Activated T-helper 1 cell treated with anti-CD3 and anti-CD28 coated beads, Interleukin-12 subunit alpha, Interleukin-12 subunit beta, Interleukin-2, Interleukin-4 antibody, amounts not matched to agents 30 ng/mL and 10 ng/mL and 1 ng/mL, durations not matched to agents 14 hours and 24 hours and 36 hours (primary cell): Measurements from ENCODE around the gene SUCLG2. TPM values are rescaled to one million over a fixed set of nuclear protein-coding genes. Genes with fewer than 3 reads are reported as not detected.

Experiments
- DNase-seq: peaks from one replicate; pipeline ENCODE4 v3.0.0; 2021; ENCODE audit warnings: low spot score
- H3K27ac Mint-ChIP-seq: one replicate; pipeline ENCODE4 v1.8.0; 2021; ENCODE audit warnings: mild to moderate bottlenecking, mixed read lengths
- H3K27me3 Mint-ChIP-seq: one replicate; pipeline ENCODE4 v1.8.0; 2022; ENCODE audit warnings: mild to moderate bottlenecking, moderate library complexity, mixed read lengths; ENCODE audit not compliant: insufficient read depth
- H3K36me3 Mint-ChIP-seq: one replicate; pipeline ENCODE4 v1.8.0; 2021; ENCODE audit warnings: low read depth, mixed read lengths
- H3K4me1 Mint-ChIP-seq: one replicate; pipeline ENCODE4 v1.8.0; 2021; ENCODE audit warnings: low read depth, mixed read lengths
- H3K4me3 Mint-ChIP-seq: one replicate; pipeline ENCODE4 v1.8.0; 2021; ENCODE audit warnings: mild to moderate bottlenecking, moderate library complexity, mixed read lengths
- H3K9me3 Mint-ChIP-seq: one replicate; pipeline ENCODE4 v1.8.0; 2021; ENCODE audit warnings: mixed read lengths
- intact Hi-C: fragments of 100-400 bp; cut with micrococcal nuclease; formaldehyde crosslinking; loops from one replicate; pipeline ENCODE4 v1.15.1; 2024
- total RNA-seq: library from RNA; stranded (reverse); gene quantifications from 2 replicates; pipeline ENCODE4 v1.2.3, GENCODE V29; 2022

The SUCLG2 gene
- total RNA-seq, 1 donor from 2014 or later: 30.3 TPM

GRCh38 chr3:67470207-67470606 lies 184.2 kb downstream of the SUCLG2 start:
- DNase-seq: no peak
- H3K4me1 Mint-ChIP-seq: no peaks in the 10 kb centered on the region
- H3K4me3 Mint-ChIP-seq: no peak overlapping the region
- no peaks in the 10 kb centered on the region for H3K9me3 Mint-ChIP-seq
- no peaks in the 10 kb centered on the region for H3K27me3 Mint-ChIP-seq
- H3K27ac Mint-ChIP-seq: no peak overlapping the region
- peaks cover 14% of the 10 kb centered on the region for H3K36me3 Mint-ChIP-seq
- intact Hi-C loops: no loop called here

DNA sequence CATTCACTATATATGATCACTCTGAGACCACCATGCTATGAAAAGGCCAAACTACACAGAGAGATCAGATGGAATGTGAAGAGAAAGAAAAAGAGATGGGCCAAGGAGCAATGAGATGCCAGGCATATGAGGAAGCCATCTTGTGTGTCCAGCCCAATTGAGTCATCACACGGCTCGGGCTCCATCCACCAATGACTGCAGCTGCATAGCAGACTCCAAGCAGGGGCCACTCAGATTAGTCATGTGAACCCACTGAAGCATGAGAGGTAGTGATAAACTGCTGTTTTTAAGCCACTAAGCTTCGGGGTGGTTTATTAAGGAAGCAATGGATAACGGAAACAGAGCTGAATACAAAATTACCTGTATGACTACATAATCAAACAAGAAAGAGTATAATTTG lies 185.9 kb downstream of the SUCLG2 start:
- H3K27me3 Mint-ChIP-seq: no peaks in the 10 kb centered on the region
- H3K27ac Mint-ChIP-seq: no peak overlapping the region
- intact Hi-C loops: no loop called here
- no peak overlapping the region for H3K4me3 Mint-ChIP-seq
- no peaks in the 10 kb centered on the region for H3K9me3 Mint-ChIP-seq
- H3K4me1 Mint-ChIP-seq: no peaks in the 10 kb centered on the region
- H3K36me3 Mint-ChIP-seq: peaks cover 13% of the 10 kb centered on the region
- DNase-seq: no peak

DNA sequence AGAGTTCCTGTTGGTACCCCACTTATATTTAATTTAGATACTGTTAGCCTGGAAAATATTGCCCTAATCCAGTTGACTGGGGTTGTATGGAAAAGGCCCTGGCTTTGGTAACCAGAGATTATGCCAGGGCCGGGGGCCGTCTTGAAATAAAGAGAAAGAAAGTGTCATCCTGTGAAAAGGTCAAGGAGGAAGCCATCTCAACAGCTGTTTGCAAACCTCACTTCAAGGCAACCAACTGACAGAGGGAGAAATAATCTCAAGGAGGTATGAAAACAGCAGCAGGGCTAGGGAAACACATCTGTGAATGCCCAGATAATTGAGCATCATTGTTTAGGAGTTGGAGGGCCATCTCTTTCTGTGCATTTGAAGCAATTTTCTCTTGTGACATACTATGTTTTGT lies 190.8 kb downstream of the SUCLG2 start:
- no peak for DNase-seq
- no peak overlapping the region for H3K27ac Mint-ChIP-seq
- no peaks in the 10 kb centered on the region for H3K9me3 Mint-ChIP-seq
- H3K27me3 Mint-ChIP-seq: no peaks in the 10 kb centered on the region
- peaks cover 11% of the 10 kb centered on the region for H3K4me1 Mint-ChIP-seq
- peaks cover 5% of the 10 kb centered on the region for H3K36me3 Mint-ChIP-seq
- H3K4me3 Mint-ChIP-seq: no peak overlapping the region
- intact Hi-C loops: no loop called here

GRCh38 chr3:67462187-67462586 lies 192.2 kb downstream of the SUCLG2 start:
- no peaks in the 10 kb centered on the region for H3K9me3 Mint-ChIP-seq
- H3K36me3 Mint-ChIP-seq: peaks cover 5% of the 10 kb centered on the region
- H3K4me3 Mint-ChIP-seq: no peak overlapping the region
- DNase-seq: no peak
- H3K27me3 Mint-ChIP-seq: no peaks in the 10 kb centered on the region
- intact Hi-C loops: no loop called here
- H3K27ac Mint-ChIP-seq: no peak overlapping the region
- peaks cover 11% of the 10 kb centered on the region for H3K4me1 Mint-ChIP-seq

GRCh38 chr3:67461667-67462142 lies 192.7 kb downstream of the SUCLG2 start:
- Mint-ChIP-seq H3K9me3 (no peaks in the 10 kb centered on the region), H3K27ac (no peak overlapping the region), H3K4me1 (peaks cover 11% of the 10 kb centered on the region), H3K36me3 (peaks cover 3% of the 10 kb centered on the region), H3K4me3 (no peak overlapping the region), H3K27me3 (no peaks in the 10 kb centered on the region)
- intact Hi-C loops: no loop called here
- no peak for DNase-seq

- Mint-ChIP-seq H3K36me3 (peaks cover 3% of the 10 kb centered on the region), H3K27ac (no peak overlapping the region), H3K4me3 (no peak overlapping the region), H3K4me1 (peaks cover 11% of the 10 kb centered on the region), H3K9me3 (no peaks in the 10 kb centered on the region), H3K27me3 (no peaks in the 10 kb centered on the region)
- DNase-seq: no peak
- intact Hi-C loops: no loop called here
Measured at GRCh38 chr3:67460841-67461510, 193.4 kb downstream of the SUCLG2 start.

- Mint-ChIP-seq H3K4me1 (peaks cover 11% of the 10 kb centered on the region), H3K27ac (no peak overlapping the region), H3K4me3 (no peak overlapping the region), H3K36me3 (peaks cover 7% of the 10 kb centered on the region), H3K27me3 (no peaks in the 10 kb centered on the region), H3K9me3 (no peaks in the 10 kb centered on the region)
- DNase-seq: no peak
- intact Hi-C loops: no loop called here
Measured at GRCh38 chr3:67459796-67460195, 194.6 kb downstream of the SUCLG2 start.

- intact Hi-C loops: no loop called here
- Mint-ChIP-seq H3K9me3 (no peaks in the 10 kb centered on the region), H3K36me3 (peaks cover 5% of the 10 kb centered on the region), H3K4me1 (peaks cover 11% of the 10 kb centered on the region), H3K27ac (no peak overlapping the region), H3K27me3 (no peaks in the 10 kb centered on the region), H3K4me3 (no peak overlapping the region)
- DNase-seq: no peak
Measured at GRCh38 chr3:67458896-67459530, 195.4 kb downstream of the SUCLG2 start.

DNA sequence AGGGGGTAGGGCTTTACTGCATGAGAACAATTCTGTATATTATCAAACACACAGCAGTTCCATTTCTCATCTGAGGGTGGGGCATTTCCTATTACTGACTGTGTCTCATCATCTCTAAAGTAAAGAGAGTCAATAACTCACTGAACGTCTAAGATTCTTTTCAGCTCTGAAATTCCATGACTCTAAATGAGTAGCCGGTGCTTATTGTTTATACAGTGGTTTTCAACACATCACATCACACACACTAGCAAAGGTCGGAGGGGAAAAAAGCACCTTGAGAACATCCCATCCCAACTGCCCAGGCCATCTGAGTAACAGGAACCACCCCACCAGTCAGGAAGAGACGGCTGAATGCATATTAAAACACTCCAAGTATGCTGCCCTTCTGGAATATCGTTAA lies 196.0 kb downstream of the SUCLG2 start:
- intact Hi-C loops: no loop called here
- Mint-ChIP-seq H3K4me3 (no peak overlapping the region), H3K9me3 (no peaks in the 10 kb centered on the region), H3K27me3 (no peaks in the 10 kb centered on the region), H3K4me1 (peaks cover 11% of the 10 kb centered on the region), H3K27ac (no peak overlapping the region), H3K36me3 (peaks cover 5% of the 10 kb centered on the region)
- no peak for DNase-seq

- Mint-ChIP-seq H3K27me3 (no peaks in the 10 kb centered on the region), H3K4me1 (no peaks in the 10 kb centered on the region), H3K27ac (no peak overlapping the region), H3K36me3 (peaks cover 5% of the 10 kb centered on the region), H3K9me3 (no peaks in the 10 kb centered on the region), H3K4me3 (no peak overlapping the region)
- intact Hi-C loops: no loop called here
- no peak for DNase-seq
Measured at GRCh38 chr3:67453628-67454027, 200.8 kb downstream of the SUCLG2 start.

DNA sequence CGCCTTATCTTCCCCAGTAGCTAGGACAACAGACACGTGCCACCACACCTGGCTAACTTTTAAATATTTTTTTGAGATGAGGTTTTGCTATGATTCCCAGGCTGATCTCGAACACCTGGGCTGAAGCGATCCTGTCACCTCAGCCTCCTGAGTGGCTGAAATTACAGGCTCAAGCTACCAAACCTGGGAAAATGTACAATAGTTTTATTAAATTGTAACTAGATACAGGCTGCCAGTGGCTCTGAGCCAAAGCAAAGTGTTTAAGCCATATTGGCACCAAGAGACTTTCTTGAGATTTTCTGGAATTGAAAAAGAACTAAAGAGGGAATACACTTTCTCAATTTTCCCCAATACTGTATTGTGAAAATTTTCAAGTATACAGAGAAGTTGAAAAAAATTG lies 204.3 kb downstream of the SUCLG2 start:
- intact Hi-C loops: no loop called here
- Mint-ChIP-seq H3K36me3 (peaks cover 2% of the 10 kb centered on the region), H3K4me1 (no peaks in the 10 kb centered on the region), H3K27ac (no peak overlapping the region), H3K9me3 (no peaks in the 10 kb centered on the region), H3K4me3 (no peak overlapping the region), H3K27me3 (no peaks in the 10 kb centered on the region)
- no peak for DNase-seq

DNA sequence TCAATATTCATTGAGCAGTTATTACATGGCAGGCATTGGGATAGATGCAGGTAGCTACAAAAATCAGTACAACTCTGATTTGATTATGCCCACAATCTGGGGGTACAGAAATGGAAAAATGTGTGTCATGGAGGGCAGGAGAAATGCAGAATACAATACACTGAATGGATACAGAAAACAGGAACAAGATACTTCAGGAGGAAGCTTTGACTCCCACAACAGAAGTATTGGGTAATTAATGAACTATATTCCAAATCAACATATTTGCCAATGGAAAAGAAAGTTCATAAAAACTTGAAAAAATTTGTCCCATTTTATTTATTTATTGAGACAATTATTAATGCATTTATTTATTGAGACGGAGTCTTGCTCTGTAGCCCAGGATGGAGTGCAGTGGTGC lies 207.0 kb downstream of the SUCLG2 start:
- Mint-ChIP-seq H3K27me3 (no peaks in the 10 kb centered on the region), H3K27ac (no peak overlapping the region), H3K36me3 (no peaks in the 10 kb centered on the region), H3K9me3 (peaks cover 4% of the 10 kb centered on the region), H3K4me1 (no peaks in the 10 kb centered on the region), H3K4me3 (no peak overlapping the region)
- DNase-seq: no peak
- intact Hi-C loops: no loop called here

DNA sequence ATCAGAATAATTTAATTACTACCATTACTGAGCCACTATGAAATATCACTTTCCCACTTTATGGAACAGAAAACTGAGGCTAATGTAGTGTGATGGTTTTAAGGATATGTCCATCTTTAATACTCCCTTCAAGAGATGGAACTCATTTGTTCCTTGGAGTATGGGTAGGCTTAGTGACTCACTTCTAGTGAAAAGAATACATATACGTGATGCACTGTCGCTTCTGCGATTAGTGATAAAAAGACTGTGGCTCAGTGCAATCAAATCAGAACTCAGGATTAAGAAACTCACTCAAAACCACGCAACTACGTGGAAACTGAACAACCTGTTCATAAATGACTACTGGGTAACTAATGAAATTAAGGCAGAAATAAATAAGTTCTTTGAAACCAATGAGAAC lies 216.6 kb downstream of the SUCLG2 start:
- H3K27me3 Mint-ChIP-seq: no peaks in the 10 kb centered on the region
- H3K27ac Mint-ChIP-seq: no peak overlapping the region
- H3K4me1 Mint-ChIP-seq: no peaks in the 10 kb centered on the region
- intact Hi-C loops: no loop called here
- DNase-seq: no peak
- H3K36me3 Mint-ChIP-seq: peaks cover 8% of the 10 kb centered on the region
- no peak overlapping the region for H3K4me3 Mint-ChIP-seq
- peaks cover 9% of the 10 kb centered on the region for H3K9me3 Mint-ChIP-seq
